Measurements from ENCODE around the gene RYR2.
"Not testable (repeated sequence)": the region's sequence is repeated elsewhere in the genome, so short reads cannot be mapped to it uniquely, and the experiment has no call there.

The RYR2 gene

DNA sequence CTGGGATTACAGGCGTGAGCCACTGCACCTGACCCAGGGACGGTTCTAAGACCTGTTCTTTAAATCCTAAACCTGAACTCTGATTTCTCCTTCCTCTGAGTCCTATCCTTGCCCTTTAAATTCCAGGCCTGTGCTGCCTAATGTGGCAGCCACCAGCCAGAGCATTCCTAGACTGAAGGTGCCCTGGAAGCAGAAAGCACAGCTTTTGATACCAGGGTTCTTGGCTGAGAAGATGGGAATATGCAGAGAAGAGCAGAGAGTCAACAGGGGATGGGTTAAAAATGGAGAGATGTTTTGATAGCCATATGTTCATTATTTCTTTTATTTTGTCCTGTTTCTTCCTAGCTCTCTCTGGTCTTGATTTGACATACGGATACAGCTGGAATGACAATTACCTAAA, 49.7 kb downstream of the RYR2 start:
- no peak for DNase-seq

DNA sequence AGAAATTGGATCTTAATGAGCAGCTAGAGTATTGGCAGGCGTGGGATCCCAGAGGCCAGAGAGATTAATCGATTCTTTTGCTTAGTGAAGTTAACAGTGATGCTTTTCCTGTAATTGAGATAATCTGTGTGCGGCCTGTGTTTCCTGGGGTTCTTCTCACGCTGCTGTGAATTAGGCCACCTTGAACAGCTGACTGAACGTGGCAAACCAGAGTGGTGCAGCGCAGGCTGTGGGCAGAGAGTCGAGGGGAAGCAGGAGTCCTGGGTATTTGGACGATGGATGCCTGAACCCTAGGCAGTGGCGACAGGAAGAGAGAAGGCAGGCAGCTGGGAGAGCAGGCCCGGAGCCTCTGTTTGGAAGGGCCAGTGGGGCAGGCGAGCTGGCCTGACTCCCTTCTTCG, 51.7 kb downstream of the RYR2 start:
- no peak for DNase-seq

DNA sequence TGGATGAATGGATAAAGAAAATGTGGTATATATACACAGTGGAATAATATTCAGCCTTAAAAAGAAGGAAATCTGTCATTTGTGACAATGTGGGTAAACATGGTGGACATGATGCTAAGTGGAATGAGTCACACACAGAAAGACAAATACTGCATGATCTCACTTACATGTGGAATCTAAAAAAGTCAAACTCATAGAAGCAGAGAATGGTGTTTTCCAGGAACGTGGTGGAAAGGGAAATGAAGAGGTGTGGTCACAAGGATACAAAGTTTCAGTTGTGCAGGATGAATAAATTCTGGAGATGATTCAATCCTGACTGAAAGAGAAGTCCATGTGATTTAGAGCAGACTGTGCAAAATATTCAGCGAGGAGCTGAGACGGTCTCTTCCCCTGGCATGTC, 56.6 kb downstream of the RYR2 start:
- DNase-seq: no peak

DNA sequence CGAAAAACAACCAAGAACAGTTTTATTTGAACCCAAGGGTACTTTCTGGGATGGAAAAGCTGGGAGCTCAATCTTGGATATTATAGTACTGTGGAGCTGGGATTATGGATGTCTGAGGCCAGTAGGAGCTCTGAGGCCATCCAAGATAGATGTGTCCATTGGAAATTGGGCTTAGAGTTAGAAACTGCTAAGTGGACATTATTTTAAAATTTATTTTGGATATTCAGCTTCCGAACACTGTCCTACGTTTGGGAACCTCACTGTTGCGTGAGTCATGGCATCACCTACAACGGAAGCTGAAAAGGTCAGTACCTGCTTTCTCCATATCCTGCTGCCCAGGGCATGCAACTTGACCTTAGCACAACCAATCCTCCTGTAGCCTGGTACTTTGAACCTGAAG, 61.0 kb downstream of the RYR2 start:
- no peak for DNase-seq

DNA sequence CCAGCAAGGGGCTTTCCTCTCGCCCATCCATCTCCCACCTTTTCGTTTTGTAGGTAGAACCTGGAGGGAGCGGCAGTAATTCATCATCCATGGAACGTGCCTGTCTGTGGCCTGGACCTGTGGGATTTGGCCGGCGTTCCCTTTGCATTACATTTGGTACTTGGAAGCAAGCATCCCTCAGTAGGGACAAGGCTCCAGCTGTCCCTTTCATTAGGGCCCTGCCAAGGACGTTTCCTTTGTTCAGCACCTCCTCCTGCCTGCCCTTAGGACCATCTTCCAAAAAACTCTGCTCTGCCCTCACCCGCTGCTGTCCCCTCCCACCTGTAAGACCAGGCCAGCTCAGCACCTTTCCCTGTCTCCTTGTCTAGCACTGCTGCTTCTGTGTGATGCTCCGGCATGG, 62.1 kb downstream of the RYR2 start:
- no peak for DNase-seq

DNA sequence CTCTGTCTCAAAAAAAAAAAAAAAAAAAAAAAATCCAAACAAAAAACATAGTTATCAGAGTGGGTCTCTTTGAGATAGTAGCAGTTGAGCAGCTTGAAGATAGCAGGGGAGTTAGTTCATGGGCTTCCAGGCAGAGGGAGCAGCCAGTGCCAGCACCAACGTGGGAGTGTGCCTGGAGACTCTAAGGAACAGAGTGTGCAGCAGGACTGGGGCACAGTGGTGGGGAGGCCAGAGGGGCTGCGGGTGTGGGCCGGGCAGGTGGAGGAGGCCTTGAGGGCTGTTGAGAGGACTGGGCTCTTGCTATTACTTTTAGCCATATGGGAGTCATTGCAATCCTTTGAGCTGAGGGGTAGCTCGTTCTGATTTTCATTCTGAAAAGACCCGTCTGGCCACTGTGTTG, 63.8 kb downstream of the RYR2 start:
- DNase-seq: no peak

DNA sequence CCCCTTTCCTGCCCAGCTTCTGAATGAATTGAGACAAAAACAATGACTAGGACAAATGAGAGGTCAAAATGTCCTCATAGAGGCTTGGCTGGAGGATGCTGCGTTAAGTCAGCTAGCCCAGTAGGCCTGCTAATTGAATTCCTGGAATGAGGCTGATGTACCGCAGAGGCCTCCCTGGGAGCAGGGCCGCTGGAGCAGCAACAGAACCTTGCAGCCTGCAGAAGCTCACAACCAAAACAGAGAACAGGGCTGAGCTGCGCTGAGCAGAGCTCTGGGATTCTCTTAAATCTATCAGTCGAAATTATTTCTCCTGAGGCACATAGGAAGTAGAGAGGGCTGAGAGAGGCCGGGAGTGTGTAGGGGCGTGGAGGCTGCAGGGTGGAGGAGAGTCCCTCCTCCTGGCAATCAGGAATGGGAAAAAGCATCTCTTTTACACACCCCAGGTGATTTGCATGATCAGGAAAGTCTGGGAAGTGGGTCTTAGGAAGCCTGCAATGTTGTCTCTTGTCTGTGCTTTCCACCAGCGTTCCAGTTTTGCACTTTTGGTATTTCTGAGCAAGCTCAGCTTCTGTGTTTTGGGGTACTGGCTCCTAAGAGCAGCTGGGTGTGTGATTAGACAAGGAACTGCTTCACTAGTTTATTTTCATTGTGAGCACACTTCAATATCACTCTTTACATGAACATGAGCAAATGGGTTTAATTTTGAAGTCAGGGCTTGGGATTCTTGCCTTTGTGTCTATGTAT, 66.5 kb downstream of the RYR2 start:
- no peak for DNase-seq

DNA sequence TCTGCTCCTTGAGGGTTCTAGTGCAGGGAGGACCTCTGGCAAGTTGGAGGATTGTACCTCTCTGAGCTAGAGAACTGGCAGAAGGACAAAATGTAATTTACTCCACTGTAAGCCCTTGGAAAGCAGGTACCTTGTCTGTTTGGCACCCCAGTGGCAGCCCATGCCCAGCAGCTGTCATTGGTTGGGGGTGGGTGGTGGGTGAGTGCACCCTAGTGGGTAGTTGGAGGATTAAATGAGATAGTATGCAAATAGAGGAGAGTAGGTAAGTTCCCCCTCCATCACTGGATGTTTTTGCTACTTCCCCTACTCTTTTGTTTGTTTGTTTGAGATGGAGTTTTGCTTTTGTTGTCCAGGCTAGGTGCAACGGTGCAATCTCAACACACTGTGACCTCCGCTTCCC, 69.8 kb downstream of the RYR2 start:
- no peak for DNase-seq

DNA sequence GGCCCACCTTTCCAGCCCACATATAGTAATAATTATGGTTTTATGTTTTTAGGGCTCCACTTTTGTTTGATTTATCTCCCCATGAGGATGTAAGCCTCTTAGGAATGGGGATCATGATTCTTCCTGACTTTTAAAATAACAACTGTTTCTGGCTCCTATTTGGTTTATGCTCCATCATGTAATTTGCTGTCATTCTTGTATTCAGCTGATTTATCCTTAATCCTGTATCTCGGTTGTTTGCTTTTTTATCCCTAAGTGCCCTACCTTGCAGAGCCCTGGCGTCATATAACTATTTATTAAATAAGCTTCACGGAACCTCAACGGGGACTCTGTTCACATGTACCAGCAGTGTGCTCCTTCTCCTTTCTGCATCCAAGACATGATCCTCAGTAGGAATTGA, 70.7 kb downstream of the RYR2 start:
- no peak for DNase-seq

DNA sequence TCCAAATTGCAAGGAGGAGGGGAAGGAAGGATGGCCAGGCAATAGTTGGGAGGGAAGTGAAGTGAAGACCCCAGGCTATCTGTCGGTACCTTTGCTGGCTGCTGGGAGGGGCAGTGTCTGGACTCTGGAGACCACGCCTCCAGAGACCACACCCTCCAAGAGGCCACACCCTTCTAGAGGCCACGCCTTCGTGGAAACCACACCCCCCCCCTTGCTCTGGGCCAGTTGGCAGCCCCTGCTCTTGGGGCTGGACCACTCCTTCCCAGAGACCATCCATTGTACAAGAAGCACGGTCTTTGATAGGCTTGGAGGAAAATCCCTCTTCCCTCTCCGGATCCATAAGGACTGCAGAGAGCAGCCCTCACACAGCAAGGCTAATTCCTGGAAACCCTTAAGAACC, 73.1 kb downstream of the RYR2 start:
- no peak for DNase-seq

DNA sequence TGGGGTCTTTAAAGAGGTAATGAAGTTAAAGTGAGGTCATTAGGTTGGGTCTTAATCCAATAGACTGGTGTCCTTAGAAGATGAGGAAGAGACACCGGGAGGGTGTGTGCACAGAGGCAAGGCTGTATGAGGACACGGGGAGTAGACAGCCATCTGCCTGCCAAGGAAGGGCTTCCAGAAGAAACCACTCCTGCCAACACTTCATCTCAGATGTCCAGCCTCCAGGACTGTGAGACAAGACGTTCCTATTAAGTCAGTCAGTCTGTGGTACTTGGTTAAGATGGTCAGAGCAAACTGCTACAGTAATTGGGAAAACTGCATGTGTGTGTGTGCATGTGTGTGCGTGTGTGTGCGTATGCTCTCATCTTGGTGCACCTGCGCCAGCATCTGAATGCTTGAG, 77.1 kb downstream of the RYR2 start:
- no peak for DNase-seq

DNA sequence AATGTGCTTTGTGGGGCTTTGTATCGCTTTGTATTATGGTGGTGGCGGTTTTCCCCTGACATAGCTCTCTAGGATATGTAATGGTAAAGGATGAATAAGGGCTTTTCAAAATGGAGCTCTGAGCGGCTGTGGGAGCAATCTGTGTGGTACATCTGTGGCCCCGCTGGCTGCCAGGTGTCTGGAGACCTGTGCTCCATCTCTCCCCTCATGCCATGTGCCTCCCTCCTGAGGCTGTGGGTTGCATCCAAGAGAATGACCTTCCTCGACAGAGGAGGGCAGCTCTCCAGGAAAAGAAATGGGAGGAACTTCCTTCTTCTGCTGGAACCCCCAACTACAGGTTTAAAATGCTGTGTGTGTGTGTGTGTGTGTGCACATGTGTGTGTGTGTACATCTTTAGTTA, 78.7 kb downstream of the RYR2 start:
- DNase-seq: no peak

DNA sequence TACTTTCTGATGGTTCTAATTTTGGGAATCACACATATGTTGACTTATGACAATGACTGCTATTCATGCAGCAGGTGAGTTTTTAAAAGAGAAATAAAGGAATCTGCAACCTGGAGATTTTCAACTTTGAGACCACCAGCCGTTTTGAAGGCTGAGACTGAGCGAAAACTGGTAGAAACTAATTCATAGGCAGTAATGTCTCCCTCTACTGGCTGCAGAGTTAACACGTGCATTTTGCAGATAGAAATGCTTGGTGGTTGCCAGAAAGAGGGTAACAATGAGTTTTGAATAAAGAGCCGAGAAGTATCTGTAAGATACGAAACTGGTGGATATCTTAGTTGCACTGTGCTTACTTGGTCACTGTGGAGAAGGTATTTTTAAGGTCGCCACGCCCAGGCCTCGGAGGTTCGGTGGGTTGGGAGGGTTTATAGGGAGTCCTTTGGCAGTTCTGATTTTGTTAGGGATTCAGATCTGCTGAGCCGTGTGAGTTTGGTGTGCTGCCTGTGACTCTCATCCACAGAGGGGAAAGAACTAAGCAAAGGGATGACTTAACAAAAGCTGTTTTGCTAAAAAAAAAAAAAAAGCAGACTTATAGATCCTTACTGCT, 83.0 kb downstream of the RYR2 start:
- no peak for DNase-seq

DNA sequence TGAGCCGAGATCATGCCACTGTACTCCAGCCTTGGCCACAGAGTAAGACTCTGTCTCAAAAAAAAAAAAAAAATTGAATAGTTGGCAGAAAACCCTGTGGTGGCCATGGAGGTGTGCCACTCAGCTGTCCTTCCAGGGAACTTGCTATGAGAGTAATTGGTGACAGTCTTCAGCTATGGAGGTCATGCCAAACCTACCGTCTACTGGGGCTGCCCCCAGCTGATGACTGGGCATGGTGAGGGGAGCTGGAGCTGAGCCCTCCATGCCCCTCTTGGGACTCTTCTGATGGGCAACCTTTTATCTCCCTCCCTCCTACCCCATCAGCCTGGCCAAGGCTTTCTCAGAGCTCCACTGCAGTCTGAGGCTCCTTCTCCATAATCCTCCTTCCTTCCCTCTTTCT, 84.2 kb downstream of the RYR2 start:
- no peak for DNase-seq

DNA sequence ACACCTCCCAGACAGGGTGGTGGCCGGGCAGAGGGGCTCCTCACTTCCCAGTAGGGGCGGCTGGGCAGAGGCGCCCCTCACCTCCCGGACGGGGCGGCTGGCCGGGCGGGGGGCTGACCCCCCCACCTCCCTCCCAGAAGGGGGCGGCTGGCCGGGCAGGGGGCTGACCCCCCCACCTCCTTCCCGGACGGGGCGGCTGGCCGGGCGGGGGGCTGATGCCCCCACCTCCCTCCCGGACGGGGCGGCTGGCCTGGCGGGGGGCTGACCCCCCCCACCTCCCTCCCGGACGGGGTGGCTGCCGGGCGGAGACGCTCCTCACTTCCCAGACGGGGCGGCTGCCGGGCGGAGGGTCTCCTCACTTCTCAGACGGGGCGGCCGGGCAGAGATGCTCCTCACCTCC, 85.3 kb downstream of the RYR2 start:
- not testable (repeated sequence) for DNase-seq

DNA sequence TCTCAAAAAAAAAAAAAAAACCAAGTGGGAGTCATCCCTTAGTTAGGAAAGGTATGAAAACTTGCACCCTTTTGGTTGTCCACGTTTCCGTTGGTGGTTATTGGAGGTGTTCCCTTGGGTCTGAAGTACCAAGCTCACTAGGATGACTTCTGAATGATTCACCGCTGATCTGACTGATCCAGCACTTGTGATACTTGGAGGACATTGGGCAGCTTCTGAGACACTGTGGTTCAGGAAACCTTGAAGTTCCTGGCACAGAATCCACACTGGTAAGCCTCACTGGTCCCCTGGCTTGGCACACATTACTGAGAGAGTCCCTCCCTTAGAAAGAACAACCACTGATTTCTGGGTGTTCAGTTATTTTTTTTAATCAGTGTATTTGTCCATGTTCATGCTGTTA, 91.9 kb downstream of the RYR2 start:
- no peak for DNase-seq

DNA sequence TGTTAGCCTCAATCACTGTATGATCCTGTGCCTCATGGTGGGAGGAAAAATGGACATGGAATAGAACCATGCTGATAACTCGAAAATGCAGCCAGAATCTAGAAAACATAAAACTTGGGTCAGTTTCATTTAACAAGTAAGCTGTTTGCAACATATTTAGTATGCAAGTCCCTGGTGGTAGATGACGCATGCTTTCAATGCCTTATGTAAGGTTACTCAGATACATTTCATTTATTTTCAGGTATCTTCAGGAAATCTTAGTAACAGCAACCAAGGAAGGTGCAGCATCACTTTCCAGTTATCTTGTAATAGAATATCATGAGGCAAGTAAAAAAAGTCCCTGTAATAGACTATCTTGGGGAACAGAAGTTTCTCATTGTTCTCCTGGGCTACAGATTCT, 92.9 kb downstream of the RYR2 start:
- DNase-seq: no peak

DNA sequence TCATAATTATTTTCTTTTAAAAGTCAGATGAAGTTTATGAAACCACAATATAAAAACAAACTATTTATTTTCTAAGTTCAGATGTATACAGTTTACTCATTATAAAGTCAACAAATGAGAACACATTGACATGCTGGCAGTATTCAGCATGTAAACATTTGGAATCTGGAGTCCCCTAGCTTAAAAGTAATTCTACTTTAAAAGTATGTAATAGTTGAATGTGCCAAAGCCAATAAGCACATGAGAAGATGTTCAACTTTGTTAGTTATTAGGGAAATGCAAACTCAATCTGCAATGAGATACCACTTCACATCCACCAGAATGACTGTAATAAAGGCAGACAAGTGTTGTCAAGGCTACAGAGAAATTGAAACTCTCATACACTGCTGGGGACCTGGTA, 96.6 kb downstream of the RYR2 start:
- DNase-seq: no peak

DNA sequence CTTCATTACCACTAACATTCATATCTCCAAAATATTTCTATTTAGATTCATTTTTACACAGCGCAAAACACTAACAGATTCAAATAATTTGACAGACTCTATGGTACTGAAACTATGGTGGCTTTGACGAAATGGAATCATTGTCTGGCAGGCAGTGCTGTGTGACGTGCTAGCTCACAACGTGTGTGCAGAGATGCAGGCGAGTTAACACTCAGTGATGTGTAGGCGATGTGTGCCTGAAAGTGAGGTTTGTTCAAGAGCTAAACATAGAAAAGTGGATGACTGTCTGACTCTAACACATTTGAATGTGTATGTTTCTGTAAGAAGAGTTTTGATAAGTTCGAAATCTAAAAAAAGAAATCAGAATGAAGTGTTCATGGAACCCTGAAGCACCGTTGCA, 97.7 kb downstream of the RYR2 start:
- no peak for DNase-seq

DNA sequence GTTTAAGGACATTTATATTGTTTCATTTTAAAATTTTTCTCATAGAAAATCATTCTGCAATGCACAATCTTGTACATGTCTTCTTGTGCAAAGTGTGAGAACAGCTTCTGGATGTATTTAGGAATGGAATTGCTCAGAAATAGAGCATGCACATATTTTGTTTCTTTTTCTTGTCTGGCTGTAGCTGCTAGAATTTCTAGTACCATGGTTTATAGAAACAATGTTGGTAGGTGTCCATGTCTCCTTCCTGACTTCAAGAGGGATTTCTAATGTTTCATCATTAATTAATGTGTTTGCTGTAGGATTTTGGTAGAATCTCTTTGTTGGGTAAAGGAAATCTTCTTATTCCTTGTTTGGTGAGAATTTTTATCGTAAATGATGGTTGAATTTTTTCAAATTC, 99.0 kb downstream of the RYR2 start:
- no peak for DNase-seq

DNA sequence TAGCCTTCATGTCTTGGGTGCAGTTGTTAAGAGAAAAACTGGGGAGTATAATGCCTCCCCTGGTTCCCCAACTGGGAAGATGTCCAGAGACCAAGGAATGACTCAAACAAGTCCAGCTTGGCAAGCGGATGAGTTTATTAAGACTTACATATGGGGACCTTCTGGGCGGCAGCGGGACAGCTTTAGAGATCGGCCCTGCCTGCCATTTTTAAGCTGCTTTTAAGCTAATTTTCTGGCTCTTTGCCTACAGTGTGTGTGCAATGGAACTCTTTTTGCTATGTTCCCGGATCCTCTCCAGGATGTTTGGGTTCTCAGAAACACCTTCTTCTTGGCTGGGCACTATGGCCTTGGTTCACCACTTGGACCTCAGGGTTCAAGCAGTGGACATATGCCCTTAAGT, 99.5 kb downstream of the RYR2 start:
- no peak for DNase-seq

DNA sequence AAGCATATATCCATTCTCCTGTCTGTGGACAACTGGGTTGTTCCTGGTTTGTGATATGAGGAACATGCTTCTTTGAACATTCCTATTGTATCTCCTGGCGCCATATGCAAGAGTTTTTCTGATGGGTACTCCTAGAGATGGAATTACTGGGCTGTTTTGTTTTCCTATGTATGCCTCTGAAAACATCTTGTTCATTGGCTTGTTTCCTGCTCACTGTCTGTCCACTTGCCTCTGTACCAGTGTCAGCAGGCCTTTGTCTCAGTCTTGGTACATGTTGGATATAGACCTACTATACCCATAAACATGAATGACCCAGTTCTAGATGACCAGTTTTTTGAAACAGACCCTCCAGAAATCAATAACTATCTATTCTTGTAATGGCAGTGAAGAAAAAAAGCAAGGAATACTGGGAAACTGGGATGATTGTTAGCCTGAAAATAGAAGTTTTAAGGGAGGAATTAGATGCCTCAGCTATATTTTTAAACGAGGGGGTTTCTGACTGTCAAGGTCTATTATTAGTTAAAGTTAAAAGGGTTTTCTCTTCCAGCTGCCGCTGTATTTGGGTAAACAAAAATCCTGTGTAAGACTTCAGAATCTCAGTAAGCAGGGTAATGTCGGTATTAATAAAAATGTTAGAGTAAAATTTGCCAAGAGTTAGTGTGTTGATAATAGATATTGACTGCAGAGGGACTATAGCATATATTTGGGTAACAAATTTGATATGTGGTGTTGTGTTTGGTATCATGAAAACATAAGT, 103.6 kb downstream of the RYR2 start:
- DNase-seq: no peak

DNA sequence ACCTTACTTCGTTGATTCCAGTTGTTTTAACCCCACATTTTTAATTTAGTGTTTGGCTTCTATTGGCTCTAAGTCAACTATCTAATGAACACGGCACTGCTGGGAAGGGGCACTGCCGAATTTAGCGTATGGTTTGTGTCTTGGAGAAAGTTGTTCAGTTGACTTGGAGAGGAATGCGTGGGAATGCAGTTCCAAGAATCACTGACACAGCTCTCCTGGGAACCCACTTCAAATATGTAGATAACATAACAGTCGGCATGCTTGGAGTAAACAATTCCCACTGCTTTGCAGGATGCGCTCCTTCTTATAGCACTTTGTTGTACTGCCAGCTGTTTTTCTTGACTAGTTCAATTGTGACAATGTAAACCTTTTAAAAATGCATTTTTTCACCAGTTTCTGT, 104.3 kb downstream of the RYR2 start:
- DNase-seq: no peak

DNA sequence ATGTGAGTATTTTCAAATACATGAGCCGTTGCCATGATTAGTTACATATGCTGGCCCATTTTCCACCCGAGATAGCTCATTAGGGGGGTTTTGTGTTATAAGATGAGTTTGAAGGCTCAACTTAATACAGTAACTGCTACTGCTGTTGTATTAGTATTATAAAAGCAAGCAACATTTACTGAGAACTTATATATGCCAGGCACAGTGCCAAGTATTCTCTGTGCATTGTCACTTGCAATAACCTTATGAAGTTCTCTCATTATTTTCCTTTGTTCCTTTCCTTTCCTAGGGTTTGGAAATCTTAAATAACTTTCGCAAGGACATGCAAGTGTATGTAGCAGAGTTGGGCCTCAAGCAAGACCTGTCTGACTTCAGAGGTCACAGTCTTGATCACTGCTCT, 107.9 kb downstream of the RYR2 start:
- DNase-seq: no peak

DNA sequence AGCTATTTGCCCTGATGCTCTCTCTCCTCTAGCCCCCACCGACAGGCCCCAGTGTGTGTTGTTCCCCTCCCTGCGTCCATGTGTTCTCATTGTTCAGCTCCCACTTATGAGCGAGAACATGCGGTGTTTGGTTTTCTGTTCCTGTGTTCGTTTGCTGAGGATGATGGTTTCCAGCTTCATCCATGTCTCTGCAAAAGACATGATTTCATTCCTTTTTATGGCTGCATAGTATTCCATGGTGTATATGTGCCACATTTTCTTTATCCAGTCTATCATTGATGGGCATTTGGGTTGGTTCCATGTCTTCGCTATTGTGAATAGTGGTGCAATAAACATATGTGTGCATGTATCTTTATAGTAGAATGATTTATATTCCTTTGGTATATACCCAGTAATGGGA, 110.0 kb downstream of the RYR2 start:
- not testable (repeated sequence) for DNase-seq
